Gastroesophageal sphincter (tissue), 3 donors: Measurements from ENCODE around the gene ADCY10.
"Not testable (repeated sequence)": the region's sequence is repeated elsewhere in the genome, so short reads cannot be mapped to it uniquely, and the experiment has no call there.

Source experiments
- CTCF ChIP-seq, 4 experiments: fragments of 200-600 bp in 2 of 4; fragments of 450-650 bp in 2 of 4; sonication (generic) in 1 of 4; IDR thresholded peaks; one replicate each; pipeline ENCODE4 v1.5.1; 2017 to 2019; ENCODE audit warnings: antibody characterized with exemption in 4 of 4, mild to moderate bottlenecking in 2 of 4, moderate library complexity in 2 of 4
- EP300 ChIP-seq: sonication (generic); formaldehyde crosslinking; IDR thresholded peaks from one replicate; pipeline ENCODE4 v1.6.1; 2017; ENCODE audit warnings: antibody characterized with exemption, mild to moderate bottlenecking
- POLR2A ChIP-seq, 2 donors: fragments of 450-650 bp; IDR thresholded peaks; one replicate each; pipeline ENCODE4 v1.6.1; 2017; ENCODE audit warnings: antibody characterized with exemption in 2 of 2, mild to moderate bottlenecking in 2 of 2, moderate library complexity in 1 of 2
- POLR2AphosphoS5 ChIP-seq: sonication (generic); formaldehyde crosslinking; IDR thresholded peaks from one replicate; pipeline ENCODE4 v1.6.1; 2017; ENCODE audit warnings: antibody characterized with exemption

GRCh38 chr1:167869157-167870001, 44.6 kb downstream of the ADCY10 start:
- not testable (repeated sequence) for TF ChIP-seq POLR2A (IDR thresholded peaks at IDR 0.05); CTCF (IDR thresholded peaks at IDR 0.05); POLR2AphosphoS5; EP300
